A673 (cell line): ENCODE data around the gene WDR26. TPM values are rescaled to one million over a fixed set of nuclear protein-coding genes. Genes with fewer than 3 reads are reported as not detected.
"Not testable (repeated sequence)": the region's sequence is repeated elsewhere in the genome, so short reads cannot be mapped to it uniquely, and the experiment has no call there.

Source experiments
- BruUV-seq: library from RNA; stranded (reverse); fragments of 400-500 nt; replicated peaks from 2 replicates; lab custom pipeline; 2021; lab: Mats Ljungman, UMichigan
- CTCF ChIA-PET: fragments of 300-600 bp; sonication (Branson Sonifier 250); formaldehyde crosslinking; loops from one replicate; lab custom pipeline; 2022; ENCODE audit warnings: antibody characterized with exemption; lab: Charles Lee
- POLR2A ChIA-PET: fragments of 300-600 bp; sonication (Branson Sonifier 250); formaldehyde crosslinking; loops from one replicate; lab custom pipeline; 2022; ENCODE audit warnings: antibody characterized with exemption; ENCODE audit not compliant: low non-redundant PET; lab: Charles Lee
- DNase-seq: peaks from one replicate; pipeline ENCODE4 v3.0.0-alpha.2; 2015; ENCODE audit warnings: low spot score
- H3K27ac ChIP-seq: fragments of 200-600 bp; sonication (generic); 2 replicates; pipeline ENCODE4 v1.5.1; 2016; ENCODE audit warnings: mixed run types, low read depth, mild to moderate bottlenecking, mixed read lengths, antibody characterized with exemption, low read length; ENCODE audit not compliant: poor library complexity, severe bottlenecking
- H3K27me3 ChIP-seq: fragments of 200-600 bp; sonication (generic); replicated peaks from 2 replicates; pipeline ENCODE4 v1.6.1; 2017; ENCODE audit warnings: mixed run types, low read depth, mild to moderate bottlenecking, mixed read lengths, antibody characterized with exemption, low read length; ENCODE audit not compliant: insufficient read depth, poor library complexity
- H3K36me3 ChIP-seq: fragments of 200-600 bp; sonication (generic); 2 replicates; pipeline ENCODE4 v1.6.1; 2016; ENCODE audit warnings: mixed run types, mild to moderate bottlenecking, mixed read lengths, antibody characterized with exemption, low read length; ENCODE audit not compliant: insufficient read depth, poor library complexity, severe bottlenecking
- H3K4me1 ChIP-seq: fragments of 200-600 bp; sonication (generic); 2 replicates; pipeline ENCODE4 v1.6.1; 2017; ENCODE audit warnings: mixed run types, mild to moderate bottlenecking, mixed read lengths, antibody characterized with exemption, low read length; ENCODE audit not compliant: insufficient read depth, poor library complexity, severe bottlenecking
- H3K4me3 ChIP-seq: fragments of 200-600 bp; sonication (generic); 2 replicates; pipeline ENCODE4 v1.5.1; 2016; ENCODE audit warnings: low read depth, mixed run types, mild to moderate bottlenecking, mixed read lengths, low read length; ENCODE audit not compliant: poor library complexity, severe bottlenecking
- H3K9me3 ChIP-seq: fragments of 200-600 bp; sonication (generic); 2 replicates; pipeline ENCODE4 v1.6.1; 2016; ENCODE audit warnings: mixed run types, low read depth, mild to moderate bottlenecking, mixed read lengths, antibody characterized with exemption, low read length; ENCODE audit not compliant: poor library complexity, severe bottlenecking
- EZH2 ChIP-seq: fragments of 200-600 bp; sonication (generic); IDR thresholded peaks from 2 replicates; pipeline ENCODE4 v1.6.1; 2017; ENCODE audit warnings: borderline replicate concordance, low read depth, mild to moderate bottlenecking, mixed read lengths, antibody characterized with exemption, low read length; ENCODE audit not compliant: poor library complexity, severe bottlenecking
- intact Hi-C: fragments of 100-400 bp; cut with micrococcal nuclease; formaldehyde crosslinking; loops from one replicate; pipeline ENCODE4 v1.10.0; 2022; ENCODE audit not compliant: unreplicated experiment
- total RNA-seq: library from RNA; stranded (reverse); gene quantifications from 2 replicates; pipeline ENCODE4 v1.2.3, GENCODE V29; 2021
- TF ChIP-seq, protein P1 (sequence below): fragments of 300-800, 200-600 bp; sonication (generic); conservative IDR thresholded peaks from 2 replicates; pipeline ENCODE4 v1.5.1; 2017; ENCODE audit warnings: low read depth, mild to moderate bottlenecking, antibody characterized with exemption, low read length, moderate library complexity, mixed read lengths

WDR26 gene
- total RNA-seq, 1 experiment from 2014 or later, result 73.5 TPM

DNA sequence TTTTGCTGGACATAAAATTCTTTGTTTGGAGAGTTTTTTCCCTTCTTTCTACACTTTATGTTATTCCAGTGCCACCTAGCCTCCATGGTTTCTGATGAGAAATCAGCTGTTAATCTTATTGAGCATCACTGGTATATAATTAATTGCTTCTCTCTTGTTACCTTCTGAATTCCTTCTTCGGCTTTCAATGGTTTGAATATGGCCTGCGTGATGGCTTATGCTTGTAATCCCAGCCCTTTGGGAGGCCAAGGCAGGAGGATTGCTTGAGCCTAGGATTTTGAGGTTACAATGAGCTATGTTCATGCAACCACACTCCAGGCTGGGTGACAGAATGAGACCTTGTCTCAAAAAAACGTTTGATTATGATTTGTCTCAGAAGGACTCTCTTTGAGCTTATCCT, 90.9 kb downstream of the WDR26 start:
- Histone ChIP-seq H3K4me3 (no peak overlapping the region), H3K36me3 (no peaks in the 10 kb centered on the region), H3K27ac (no peak overlapping the region), H3K27me3 (no peaks in the 10 kb centered on the region), H3K9me3 (peaks cover 30% of the 10 kb centered on the region), H3K4me1 (no peaks in the 10 kb centered on the region)
- intact Hi-C loops, result no loop called here
- BruUV-seq, result no TSS peak
- DNase-seq, result no peak
- TF ChIP-seq, protein P1, sequence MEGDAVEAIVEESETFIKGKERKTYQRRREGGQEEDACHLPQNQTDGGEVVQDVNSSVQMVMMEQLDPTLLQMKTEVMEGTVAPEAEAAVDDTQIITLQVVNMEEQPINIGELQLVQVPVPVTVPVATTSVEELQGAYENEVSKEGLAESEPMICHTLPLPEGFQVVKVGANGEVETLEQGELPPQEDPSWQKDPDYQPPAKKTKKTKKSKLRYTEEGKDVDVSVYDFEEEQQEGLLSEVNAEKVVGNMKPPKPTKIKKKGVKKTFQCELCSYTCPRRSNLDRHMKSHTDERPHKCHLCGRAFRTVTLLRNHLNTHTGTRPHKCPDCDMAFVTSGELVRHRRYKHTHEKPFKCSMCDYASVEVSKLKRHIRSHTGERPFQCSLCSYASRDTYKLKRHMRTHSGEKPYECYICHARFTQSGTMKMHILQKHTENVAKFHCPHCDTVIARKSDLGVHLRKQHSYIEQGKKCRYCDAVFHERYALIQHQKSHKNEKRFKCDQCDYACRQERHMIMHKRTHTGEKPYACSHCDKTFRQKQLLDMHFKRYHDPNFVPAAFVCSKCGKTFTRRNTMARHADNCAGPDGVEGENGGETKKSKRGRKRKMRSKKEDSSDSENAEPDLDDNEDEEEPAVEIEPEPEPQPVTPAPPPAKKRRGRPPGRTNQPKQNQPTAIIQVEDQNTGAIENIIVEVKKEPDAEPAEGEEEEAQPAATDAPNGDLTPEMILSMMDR, result no peak
- no peak for TF ChIP-seq EZH2
- POLR2A ChIA-PET, result no interaction called here
- CTCF ChIA-PET, result no interaction called here

DNA sequence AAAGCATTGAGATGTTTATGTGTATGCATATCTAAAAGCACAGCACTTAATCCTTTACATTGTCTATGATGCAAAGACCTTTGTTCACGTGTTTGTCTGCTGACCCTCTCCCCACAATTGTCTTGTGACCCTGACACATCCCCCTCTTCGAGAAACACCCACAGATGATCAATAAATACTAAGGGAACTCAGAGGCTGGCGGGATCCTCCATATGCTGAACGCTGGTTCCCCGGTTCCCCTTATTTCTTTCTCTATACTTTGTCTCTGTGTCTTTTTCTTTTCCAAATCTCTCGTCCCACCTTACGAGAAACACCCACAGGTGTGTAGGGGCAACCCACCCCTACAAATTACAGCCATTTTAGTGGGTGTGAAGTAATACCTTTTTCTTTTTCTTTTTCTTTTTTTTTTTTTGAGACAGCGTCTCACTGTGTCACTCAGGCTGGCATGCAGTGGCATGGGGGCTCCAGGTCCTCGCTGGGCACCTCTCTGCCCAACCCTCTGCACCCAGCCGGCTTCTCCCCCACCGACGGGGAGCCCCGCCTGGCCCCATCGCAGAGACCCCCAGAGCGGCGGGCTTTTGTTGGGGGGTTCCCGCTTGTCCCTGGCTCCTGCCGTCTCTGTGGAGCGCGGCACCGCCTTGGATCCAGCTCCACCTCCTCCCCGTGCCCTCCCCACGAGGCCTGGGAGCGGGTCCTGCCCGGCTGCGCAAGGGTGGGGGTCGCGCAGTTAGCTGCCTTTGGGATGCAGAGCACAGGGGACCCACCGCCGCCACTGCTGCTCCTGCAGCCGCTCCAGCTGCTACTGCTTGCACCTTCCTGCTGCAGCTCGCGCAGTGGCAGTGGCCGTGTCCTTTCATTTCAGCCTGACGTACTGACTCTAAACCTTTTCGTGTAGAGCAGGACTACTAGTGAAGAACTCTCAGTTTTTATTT, 93.9 kb downstream of the WDR26 start:
- H3K4me1 ChIP-seq, H3K36me3 ChIP-seq, H3K27ac ChIP-seq, intact Hi-C loops, POLR2A ChIA-PET, BruUV-seq, H3K27me3 ChIP-seq: not testable (repeated sequence)
- Histone ChIP-seq H3K4me3 (peak overlapping the region; percentile 53), H3K9me3 (peaks cover 30% of the 10 kb centered on the region)
- CTCF ChIA-PET, result interaction anchor here (0.6 kb wide), 1 partner anchor 10 kb away, joined by 3 read pairs; no protein-coding TSS in a partner anchor
- DNase-seq, result peak; percentile 19

DNA sequence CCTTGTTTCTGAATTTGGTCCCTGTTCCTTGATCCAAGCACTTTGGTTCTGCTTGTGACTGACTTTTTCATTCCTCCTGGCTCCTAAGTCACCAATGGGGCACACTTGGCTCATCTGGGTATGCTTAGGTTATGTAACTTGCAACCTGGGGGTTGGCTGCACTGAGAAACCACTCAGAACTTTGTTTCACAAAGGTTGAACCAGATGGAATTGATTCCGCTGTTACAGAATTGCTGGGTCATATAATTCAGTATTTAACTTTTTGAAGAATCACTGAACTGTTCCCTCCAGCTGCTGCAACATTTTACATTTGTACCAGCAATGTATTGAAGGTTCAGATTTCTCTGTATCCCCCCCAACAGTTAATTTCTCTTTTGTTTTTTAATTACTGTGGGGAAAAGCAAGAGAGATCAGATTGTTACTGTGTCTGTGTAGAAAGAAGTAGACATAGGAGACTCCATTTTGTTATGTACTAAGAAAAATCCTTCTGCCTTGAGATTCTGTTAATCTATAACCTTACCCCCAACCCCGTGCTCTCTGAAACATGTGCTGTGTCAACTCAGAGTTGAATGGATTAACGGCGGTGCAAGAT, 95.1 kb downstream of the WDR26 start:
- no peak overlapping the region for H3K27ac ChIP-seq

More for the DNA sequence above, 95.1 kb downstream of the WDR26 start:
- Histone ChIP-seq H3K9me3 (peaks cover 25% of the 10 kb centered on the region), H3K36me3 (no peaks in the 10 kb centered on the region), H3K27me3 (no peaks in the 10 kb centered on the region), H3K4me3 (no peak overlapping the region), H3K4me1 (no peaks in the 10 kb centered on the region)
- no peak for DNase-seq
- no TSS peak for BruUV-seq
- ChIA-PET CTCF (no interaction called here), POLR2A (no interaction called here)
- intact Hi-C loops, result loop anchor here (10.0 kb wide), 1 partner anchor 525 kb away; no protein-coding TSS in a partner anchor
- TF ChIP-seq EZH2, result no peak
- TF ChIP-seq, protein P1, result no peak
